HL-60 (cell line): ENCODE data around the gene SIL1.

Experiments used
- DNase-seq, 2 experiments: peaks; one replicate each; pipeline ENCODE4 v3.0.0-alpha.2; 2010 to 2020; ENCODE audit warnings: low read depth in 1 of 2, low spot score in 1 of 2
- H3K27ac ChIP-seq: fragments of 250-450 bp; sonication (Bioruptor Pico); replicated peaks from 2 replicates; pipeline ENCODE4 v1.5.1; 2020; ENCODE audit warnings: mild to moderate bottlenecking, moderate library complexity
- H3K27me3 ChIP-seq: fragments of 250-450 bp; sonication (Bioruptor Pico); 2 replicates; pipeline ENCODE4 v1.5.1; 2021; ENCODE audit warnings: mild to moderate bottlenecking, moderate library complexity; ENCODE audit not compliant: insufficient read depth, poor library complexity, severe bottlenecking
- H3K4me3 ChIP-seq: replicated peaks from 2 replicates; pipeline ENCODE4 v1.5.1; 2011; ENCODE audit warnings: mild to moderate bottlenecking, control low read depth, low read length; ENCODE audit not compliant: insufficient read depth
- GABPA ChIP-seq: IDR thresholded peaks from 2 replicates; pipeline ENCODE4 v1.6.1; 2012; ENCODE audit warnings: low read depth
- POLR2AphosphoS5 ChIP-seq: IDR thresholded peaks from 2 replicates; pipeline ENCODE4 v1.6.1; 2012; ENCODE audit warnings: low read depth
- REST ChIP-seq: IDR thresholded peaks from 2 replicates; pipeline ENCODE4 v1.6.1; 2012; ENCODE audit warnings: low read depth; ENCODE audit not compliant: insufficient replicate concordance
- SPI1 ChIP-seq: IDR thresholded peaks from 2 replicates; pipeline ENCODE4 v1.6.1; 2012; ENCODE audit warnings: low read depth, mild to moderate bottlenecking, borderline replicate concordance
- TF ChIP-seq, protein P1 (sequence below): IDR thresholded peaks from one replicate; pipeline ENCODE4 v1.5.1; 2011; ENCODE audit warnings: low read length, control low read depth, inconsistent platforms; ENCODE audit not compliant: insufficient read depth

Gene SIL1

DNA sequence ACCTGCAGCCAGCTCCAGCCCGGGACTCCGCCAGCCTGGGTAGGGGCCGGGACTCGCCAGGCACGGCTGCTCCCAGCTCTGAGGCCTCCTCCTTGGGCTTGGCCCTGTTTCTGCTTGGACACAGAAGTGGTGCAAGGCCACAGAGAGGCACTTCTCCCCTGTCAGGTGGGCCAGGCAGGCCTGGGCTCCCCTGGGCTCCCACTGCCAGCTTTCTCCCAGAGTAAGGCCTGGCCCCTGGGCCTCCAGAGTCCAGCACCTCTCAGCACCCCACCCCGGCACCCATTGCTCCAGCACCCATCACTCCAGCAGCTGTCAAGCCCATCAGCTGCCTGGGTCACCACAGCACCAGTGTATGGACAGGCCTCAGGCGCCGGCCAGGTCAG is 251.9 kb downstream of the SIL1 start:
- no peak for DNase-seq
- TF ChIP-seq REST = no peak
- Histone ChIP-seq H3K27me3 (no peaks in the 10 kb centered on the region), H3K27ac (no peak overlapping the region), H3K4me3 (no peak overlapping the region)

DNA sequence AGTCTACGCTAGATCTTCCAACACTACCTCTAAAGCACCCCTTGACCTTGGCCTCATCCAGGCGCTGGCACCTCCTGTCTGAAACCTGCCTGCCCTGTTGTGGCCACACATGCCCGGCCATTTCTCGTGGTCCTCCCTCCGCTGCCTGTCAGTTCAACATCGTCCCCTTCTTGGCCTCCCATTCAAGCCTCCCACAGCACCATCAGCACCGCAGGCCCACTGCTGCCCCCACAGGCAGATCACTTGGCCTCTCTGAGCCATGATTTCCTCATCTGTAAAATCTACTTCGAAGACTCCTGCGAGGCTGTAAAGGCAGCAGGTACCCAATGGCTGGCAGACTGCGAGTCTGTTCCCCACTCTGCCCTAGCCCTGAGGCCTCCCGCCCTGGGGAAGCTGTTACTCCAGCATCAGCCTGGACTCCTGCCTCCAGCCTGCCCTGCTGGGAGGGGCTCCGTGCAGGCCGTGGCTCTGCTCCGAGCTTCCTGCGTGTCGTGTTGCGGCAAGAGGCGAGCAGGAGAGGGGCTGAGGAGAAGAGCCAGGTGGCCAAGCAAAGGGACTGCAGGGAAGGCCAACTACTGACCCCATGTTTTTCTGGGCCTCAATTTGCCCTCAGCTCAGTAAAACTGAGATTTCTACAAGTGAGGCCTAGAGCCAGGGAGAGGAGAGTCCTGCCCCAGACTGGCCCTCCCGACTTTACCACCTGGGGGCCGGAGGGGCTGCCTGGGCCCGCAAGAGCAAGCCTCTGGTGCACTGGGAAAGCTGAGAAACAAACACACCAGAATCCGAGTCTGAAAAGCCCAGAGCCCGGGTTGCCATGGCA is 252.5 kb downstream of the SIL1 start:
- no peak overlapping the region for H3K27ac ChIP-seq
- no peak overlapping the region for H3K4me3 ChIP-seq
- no peaks in the 10 kb centered on the region for H3K27me3 ChIP-seq
- TF ChIP-seq REST = no peak
- no peak for TF ChIP-seq GABPA
- TF ChIP-seq, protein P1, sequence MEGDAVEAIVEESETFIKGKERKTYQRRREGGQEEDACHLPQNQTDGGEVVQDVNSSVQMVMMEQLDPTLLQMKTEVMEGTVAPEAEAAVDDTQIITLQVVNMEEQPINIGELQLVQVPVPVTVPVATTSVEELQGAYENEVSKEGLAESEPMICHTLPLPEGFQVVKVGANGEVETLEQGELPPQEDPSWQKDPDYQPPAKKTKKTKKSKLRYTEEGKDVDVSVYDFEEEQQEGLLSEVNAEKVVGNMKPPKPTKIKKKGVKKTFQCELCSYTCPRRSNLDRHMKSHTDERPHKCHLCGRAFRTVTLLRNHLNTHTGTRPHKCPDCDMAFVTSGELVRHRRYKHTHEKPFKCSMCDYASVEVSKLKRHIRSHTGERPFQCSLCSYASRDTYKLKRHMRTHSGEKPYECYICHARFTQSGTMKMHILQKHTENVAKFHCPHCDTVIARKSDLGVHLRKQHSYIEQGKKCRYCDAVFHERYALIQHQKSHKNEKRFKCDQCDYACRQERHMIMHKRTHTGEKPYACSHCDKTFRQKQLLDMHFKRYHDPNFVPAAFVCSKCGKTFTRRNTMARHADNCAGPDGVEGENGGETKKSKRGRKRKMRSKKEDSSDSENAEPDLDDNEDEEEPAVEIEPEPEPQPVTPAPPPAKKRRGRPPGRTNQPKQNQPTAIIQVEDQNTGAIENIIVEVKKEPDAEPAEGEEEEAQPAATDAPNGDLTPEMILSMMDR = no peak
- no peak for TF ChIP-seq SPI1
- TF ChIP-seq POLR2AphosphoS5 = no peak
- DNase-seq = no peak

- TF ChIP-seq POLR2AphosphoS5 (no peak), REST (no peak), SPI1 (no peak), GABPA (no peak)
- TF ChIP-seq, protein P1 = no peak
- Histone ChIP-seq H3K27ac (no peak overlapping the region), H3K4me3 (no peak overlapping the region), H3K27me3 (no peaks in the 10 kb centered on the region)
- DNase-seq = no peak
Observed at GRCh38 chr5:138944527-138945322, 253.4 kb downstream of the SIL1 start.
